ENCODE results near the gene PARD3B.

PARD3B gene

GRCh38 chr2:204613635-204614034, 68.4 kb downstream of the PARD3B start:
- no peak for DNase-seq (ENCODE audit: low spot score)
- POLR2A ChIA-PET (ENCODE audit: low non-redundant PET): no interaction called here
- no peak overlapping the region for H3K27ac ChIP-seq
- TF ChIP-seq CTCF (conservative IDR thresholded peaks at IDR 0.05; ENCODE audit: low read depth): no peak
- CTCF ChIA-PET: interaction anchor here (0.6 to 0.7 kb wide), 2 partner anchors 22 to 849 kb away, joined by 4 read pairs; no protein-coding TSS in a partner anchor

GRCh38 chr2:204615456-204615855, 70.2 kb downstream of the PARD3B start:
- DNase-seq (ENCODE audit: low spot score): no peak
- CTCF ChIA-PET: no interaction called here
- no peak overlapping the region for H3K27ac ChIP-seq
- TF ChIP-seq CTCF (conservative IDR thresholded peaks at IDR 0.05; ENCODE audit: low read depth): no peak
- POLR2A ChIA-PET (ENCODE audit: low non-redundant PET): no interaction called here

- POLR2A ChIA-PET (ENCODE audit: low non-redundant PET): no interaction called here
- no peak for DNase-seq (ENCODE audit: low spot score)
- no peak for TF ChIP-seq CTCF (conservative IDR thresholded peaks at IDR 0.05; ENCODE audit: low read depth)
- H3K27ac ChIP-seq: no peak overlapping the region
- CTCF ChIA-PET: interaction anchor here (0.6 to 0.7 kb wide), 3 partner anchors 185 to 1342 kb away, joined by 3 to 8 read pairs (median 4); no protein-coding TSS in a partner anchor
Observed at GRCh38 chr2:204625135-204625534, 79.9 kb downstream of the PARD3B start.

GRCh38 chr2:204628926-204629712, 83.8 kb downstream of the PARD3B start:
- no peak overlapping the region for H3K27ac ChIP-seq
- no peak for TF ChIP-seq CTCF (conservative IDR thresholded peaks at IDR 0.05; ENCODE audit: low read depth)
- POLR2A ChIA-PET (ENCODE audit: low non-redundant PET): no interaction called here
- CTCF ChIA-PET: no interaction called here
- no peak for DNase-seq (ENCODE audit: low spot score)

GRCh38 chr2:204632410-204632809, 87.1 kb downstream of the PARD3B start:
- no peak overlapping the region for H3K27ac ChIP-seq

GRCh38 chr2:204634564-204634963, 89.3 kb downstream of the PARD3B start:
- DNase-seq (ENCODE audit: low spot score): no peak
- no peak for TF ChIP-seq CTCF (conservative IDR thresholded peaks at IDR 0.05; ENCODE audit: low read depth)
- CTCF ChIA-PET: no interaction called here
- no peak overlapping the region for H3K27ac ChIP-seq
- POLR2A ChIA-PET (ENCODE audit: low non-redundant PET): no interaction called here

More at GRCh38 chr2:204632410-204632809, 87.1 kb downstream of the PARD3B start:
- DNase-seq (ENCODE audit: low spot score): no peak
- CTCF ChIA-PET: interaction anchor here (0.6 kb wide), 1 partner anchor 614 kb away, joined by 3 read pairs; no protein-coding TSS in a partner anchor
- POLR2A ChIA-PET (ENCODE audit: low non-redundant PET): no interaction called here
- no peak for TF ChIP-seq CTCF (conservative IDR thresholded peaks at IDR 0.05; ENCODE audit: low read depth)

Data from RWPE1 (cell line).